Activated naive CD8-positive, alpha-beta T cell treated with anti-CD3 and anti-CD28 coated beads for 36 hours (primary cell): ENCODE data around the gene GDNF. TPM values are rescaled to one million over a fixed set of nuclear protein-coding genes. Genes with fewer than 3 reads are reported as not detected.

Source experiments
- DNase-seq: peaks from one replicate; pipeline ENCODE4 v3.0.0; 2021
- H3K27ac Mint-ChIP-seq: one replicate; pipeline ENCODE4 v1.8.0; 2022; ENCODE audit warnings: mild to moderate bottlenecking, moderate library complexity, mixed read lengths
- H3K27me3 Mint-ChIP-seq: one replicate; pipeline ENCODE4 v1.8.0; 2022; ENCODE audit warnings: mild to moderate bottlenecking, mixed read lengths
- H3K36me3 Mint-ChIP-seq: one replicate; pipeline ENCODE4 v1.8.0; 2021; ENCODE audit warnings: mild to moderate bottlenecking, mixed read lengths
- H3K4me1 Mint-ChIP-seq: one replicate; pipeline ENCODE4 v1.8.0; 2021; ENCODE audit warnings: mixed read lengths
- H3K4me3 Mint-ChIP-seq: one replicate; pipeline ENCODE4 v1.8.0; 2022; ENCODE audit warnings: mild to moderate bottlenecking, moderate library complexity, mixed read lengths
- H3K9me3 Mint-ChIP-seq: one replicate; pipeline ENCODE4 v1.8.0; 2022; ENCODE audit warnings: mixed read lengths
- total RNA-seq, 2 experiments: library from RNA; stranded (reverse); gene quantifications; one replicate each; pipeline ENCODE4 v1.2.3, GENCODE V29; 2021

GDNF gene
- total RNA-seq, 2 experiments from 2014 or later: not detected

- H3K36me3 Mint-ChIP-seq: no peaks in the 10 kb centered on the region
- H3K27ac Mint-ChIP-seq: no peak overlapping the region
- H3K4me3 Mint-ChIP-seq: no peak overlapping the region
- H3K4me1 Mint-ChIP-seq: no peaks in the 10 kb centered on the region
- peaks cover 3% of the 10 kb centered on the region for H3K27me3 Mint-ChIP-seq
- no peaks in the 10 kb centered on the region for H3K9me3 Mint-ChIP-seq
- no peak for DNase-seq
Measured at GRCh38 chr5:37858250-37858649, 18.4 kb upstream of the GDNF start.

- H3K4me1 Mint-ChIP-seq: no peaks in the 10 kb centered on the region
- H3K9me3 Mint-ChIP-seq: no peaks in the 10 kb centered on the region
Measured at GRCh38 chr5:37857696-37858095, 17.9 kb upstream of the GDNF start.

GRCh38 chr5:37855438-37855837 lies 15.6 kb upstream of the GDNF start:
- no peaks in the 10 kb centered on the region for H3K4me1 Mint-ChIP-seq
- H3K27ac Mint-ChIP-seq: no peak overlapping the region
- H3K36me3 Mint-ChIP-seq: no peaks in the 10 kb centered on the region
- DNase-seq: no peak
- H3K4me3 Mint-ChIP-seq: no peak overlapping the region
- peaks cover 7% of the 10 kb centered on the region for H3K27me3 Mint-ChIP-seq
- H3K9me3 Mint-ChIP-seq: no peaks in the 10 kb centered on the region

More at GRCh38 chr5:37857696-37858095, 17.9 kb upstream of the GDNF start:
- Mint-ChIP-seq H3K27me3 (peaks cover 3% of the 10 kb centered on the region), H3K4me3 (no peak overlapping the region), H3K27ac (no peak overlapping the region), H3K36me3 (no peaks in the 10 kb centered on the region)
- DNase-seq: no peak

GRCh38 chr5:37851305-37851704 lies 11.5 kb upstream of the GDNF start:
- no peaks in the 10 kb centered on the region for H3K4me1 Mint-ChIP-seq

GRCh38 chr5:37850226-37850865 lies 10.5 kb upstream of the GDNF start:
- no peaks in the 10 kb centered on the region for H3K9me3 Mint-ChIP-seq
- no peak for DNase-seq
- H3K27ac Mint-ChIP-seq: no peak overlapping the region
- no peak overlapping the region for H3K4me3 Mint-ChIP-seq
- peaks cover 13% of the 10 kb centered on the region for H3K27me3 Mint-ChIP-seq
- no peaks in the 10 kb centered on the region for H3K36me3 Mint-ChIP-seq
- no peaks in the 10 kb centered on the region for H3K4me1 Mint-ChIP-seq

More at GRCh38 chr5:37851305-37851704, 11.5 kb upstream of the GDNF start:
- Mint-ChIP-seq H3K36me3 (no peaks in the 10 kb centered on the region), H3K27ac (no peak overlapping the region), H3K27me3 (peaks cover 10% of the 10 kb centered on the region), H3K9me3 (no peaks in the 10 kb centered on the region), H3K4me3 (no peak overlapping the region)
- no peak for DNase-seq

- Mint-ChIP-seq H3K27me3 (peaks cover 17% of the 10 kb centered on the region), H3K27ac (no peak overlapping the region), H3K4me3 (no peak overlapping the region), H3K36me3 (no peaks in the 10 kb centered on the region), H3K9me3 (no peaks in the 10 kb centered on the region), H3K4me1 (no peaks in the 10 kb centered on the region)
- DNase-seq: no peak
Measured at GRCh38 chr5:37849641-37850040, 9.8 kb upstream of the GDNF start.

GRCh38 chr5:37847978-37848425 lies 8.2 kb upstream of the GDNF start:
- Mint-ChIP-seq H3K27me3 (peaks cover 31% of the 10 kb centered on the region), H3K4me3 (no peak overlapping the region), H3K36me3 (no peaks in the 10 kb centered on the region), H3K27ac (no peak overlapping the region), H3K9me3 (no peaks in the 10 kb centered on the region), H3K4me1 (no peaks in the 10 kb centered on the region)
- DNase-seq: no peak

- H3K4me1 Mint-ChIP-seq: no peaks in the 10 kb centered on the region
- peaks cover 39% of the 10 kb centered on the region for H3K27me3 Mint-ChIP-seq
- no peaks in the 10 kb centered on the region for H3K9me3 Mint-ChIP-seq
- DNase-seq: no peak
- H3K27ac Mint-ChIP-seq: no peak overlapping the region
- H3K36me3 Mint-ChIP-seq: no peaks in the 10 kb centered on the region
- H3K4me3 Mint-ChIP-seq: no peak overlapping the region
Measured at GRCh38 chr5:37846786-37847310, 7.0 kb upstream of the GDNF start.

- Mint-ChIP-seq H3K9me3 (no peaks in the 10 kb centered on the region), H3K4me1 (peaks cover 2% of the 10 kb centered on the region), H3K36me3 (no peaks in the 10 kb centered on the region), H3K4me3 (no peak overlapping the region), H3K27me3 (peaks cover 59% of the 10 kb centered on the region), H3K27ac (no peak overlapping the region)
- no peak for DNase-seq
Measured at GRCh38 chr5:37844009-37844408, 4.2 kb upstream of the GDNF start.

GRCh38 chr5:37842048-37842447 lies 2.2 kb upstream of the GDNF start:
- Mint-ChIP-seq H3K9me3 (no peaks in the 10 kb centered on the region), H3K36me3 (no peaks in the 10 kb centered on the region), H3K4me1 (peaks cover 18% of the 10 kb centered on the region), H3K4me3 (no peak overlapping the region), H3K27me3 (peaks cover 78% of the 10 kb centered on the region), H3K27ac (no peak overlapping the region)
- no peak for DNase-seq

GRCh38 chr5:37841203-37841602 lies 1.4 kb upstream of the GDNF start:
- no peaks in the 10 kb centered on the region for H3K9me3 Mint-ChIP-seq
- peaks cover 19% of the 10 kb centered on the region for H3K4me1 Mint-ChIP-seq
- H3K27me3 Mint-ChIP-seq: peaks cover 84% of the 10 kb centered on the region
- H3K36me3 Mint-ChIP-seq: no peaks in the 10 kb centered on the region
- DNase-seq: no peak
- no peak overlapping the region for H3K27ac Mint-ChIP-seq
- no peak overlapping the region for H3K4me3 Mint-ChIP-seq

- Mint-ChIP-seq H3K9me3 (no peaks in the 10 kb centered on the region), H3K4me1 (peaks cover 19% of the 10 kb centered on the region), H3K27ac (no peak overlapping the region), H3K36me3 (no peaks in the 10 kb centered on the region), H3K27me3 (peaks cover 91% of the 10 kb centered on the region), H3K4me3 (no peak overlapping the region)
- no peak for DNase-seq
Measured at GRCh38 chr5:37840053-37841034, 503 bp upstream of the GDNF start.

- H3K4me3 Mint-ChIP-seq: no peak overlapping the region
- H3K27ac Mint-ChIP-seq: no peak overlapping the region
- H3K27me3 Mint-ChIP-seq: peaks cover 92% of the 10 kb centered on the region
- DNase-seq: no peak
- H3K4me1 Mint-ChIP-seq: peaks cover 22% of the 10 kb centered on the region
- no peaks in the 10 kb centered on the region for H3K9me3 Mint-ChIP-seq
- no peaks in the 10 kb centered on the region for H3K36me3 Mint-ChIP-seq
Measured at GRCh38 chr5:37838933-37839341, 904 bp downstream of the GDNF start.

GRCh38 chr5:37838152-37838932 lies 1.5 kb downstream of the GDNF start:
- Mint-ChIP-seq H3K27me3 (peaks cover 92% of the 10 kb centered on the region), H3K27ac (no peak overlapping the region), H3K4me3 (no peak overlapping the region), H3K9me3 (no peaks in the 10 kb centered on the region), H3K36me3 (no peaks in the 10 kb centered on the region), H3K4me1 (peaks cover 22% of the 10 kb centered on the region)
- no peak for DNase-seq
